ENCODE data around the gene DUSP16.

GRCh38 chr12:12572659-12573058 lies 10.0 kb upstream of the DUSP16 start:
- TF ChIP-seq REST (IDR thresholded peaks at IDR 0.05; ENCODE audit: borderline replicate concordance) (no peak), CTCF (IDR thresholded peaks at IDR 0.05; ENCODE audit: poor library complexity, severe bottlenecking) (no peak), EZH2 (IDR thresholded peaks at IDR 0.05; ENCODE audit: borderline replicate concordance, insufficient read depth, low read length, poor library complexity, severe bottlenecking) (no peak), EP300 (conservative IDR thresholded peaks at IDR 0.05; ENCODE audit: poor library complexity, severe bottlenecking) (no peak), RAD21 (conservative IDR thresholded peaks at IDR 0.05) (no peak), TAF1 (IDR thresholded peaks at IDR 0.05; ENCODE audit: low read depth) (no peak), MXI1 (conservative IDR thresholded peaks at IDR 0.05; ENCODE audit: poor library complexity, severe bottlenecking) (no peak), POLR2AphosphoS5 (IDR thresholded peaks at IDR 0.05) (no peak)

All from neural cell (in vitro differentiated cells).